Neural progenitor cell (in vitro differentiated cells): ENCODE data around the gene OR11A1.

Source experiments
- EZH2 ChIP-seq: fragments of 200-600 bp; sonication (generic); IDR thresholded peaks from 2 replicates; pipeline ENCODE4 v1.6.1; 2017; ENCODE audit warnings: antibody characterized with exemption, mild to moderate bottlenecking, moderate library complexity
- EZH2phosphoT487 ChIP-seq: fragments of 200-600 bp; sonication (generic); IDR thresholded peaks from 2 replicates; pipeline ENCODE4 v1.6.1; 2017; ENCODE audit warnings: antibody characterized with exemption
- TF ChIP-seq, protein P1 (sequence below): fragments of 200-600 bp; sonication (generic); IDR thresholded peaks from 2 replicates; pipeline ENCODE4 v1.5.1; 2017; ENCODE audit warnings: antibody characterized with exemption, mild to moderate bottlenecking

DNA sequence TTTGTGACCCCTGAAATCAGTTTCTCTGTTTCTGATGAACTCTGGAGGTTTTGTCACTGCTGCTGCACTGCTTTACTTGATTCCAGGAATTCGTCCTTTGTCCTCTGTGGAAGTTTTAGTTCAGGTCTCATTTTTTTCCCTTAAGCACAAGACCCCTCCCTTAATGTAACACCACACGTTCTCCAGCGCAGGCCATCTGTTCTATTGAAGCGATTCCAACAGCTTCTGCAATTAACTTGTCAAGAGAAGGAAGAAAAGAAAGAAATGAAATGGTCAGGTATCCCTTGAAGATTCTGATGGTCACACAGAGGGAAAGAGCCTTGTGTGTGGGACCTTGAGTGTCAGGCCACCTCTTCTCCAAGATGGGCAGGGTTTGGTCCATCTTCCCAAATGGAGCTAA, 38.7 kb upstream of the OR11A1 start:
- TF ChIP-seq, protein P1, sequence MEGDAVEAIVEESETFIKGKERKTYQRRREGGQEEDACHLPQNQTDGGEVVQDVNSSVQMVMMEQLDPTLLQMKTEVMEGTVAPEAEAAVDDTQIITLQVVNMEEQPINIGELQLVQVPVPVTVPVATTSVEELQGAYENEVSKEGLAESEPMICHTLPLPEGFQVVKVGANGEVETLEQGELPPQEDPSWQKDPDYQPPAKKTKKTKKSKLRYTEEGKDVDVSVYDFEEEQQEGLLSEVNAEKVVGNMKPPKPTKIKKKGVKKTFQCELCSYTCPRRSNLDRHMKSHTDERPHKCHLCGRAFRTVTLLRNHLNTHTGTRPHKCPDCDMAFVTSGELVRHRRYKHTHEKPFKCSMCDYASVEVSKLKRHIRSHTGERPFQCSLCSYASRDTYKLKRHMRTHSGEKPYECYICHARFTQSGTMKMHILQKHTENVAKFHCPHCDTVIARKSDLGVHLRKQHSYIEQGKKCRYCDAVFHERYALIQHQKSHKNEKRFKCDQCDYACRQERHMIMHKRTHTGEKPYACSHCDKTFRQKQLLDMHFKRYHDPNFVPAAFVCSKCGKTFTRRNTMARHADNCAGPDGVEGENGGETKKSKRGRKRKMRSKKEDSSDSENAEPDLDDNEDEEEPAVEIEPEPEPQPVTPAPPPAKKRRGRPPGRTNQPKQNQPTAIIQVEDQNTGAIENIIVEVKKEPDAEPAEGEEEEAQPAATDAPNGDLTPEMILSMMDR = no peak
- no peak for TF ChIP-seq EZH2
- TF ChIP-seq EZH2phosphoT487 = no peak
